ENCODE results near the gene MROH8. TPM values are rescaled to one million over a fixed set of nuclear protein-coding genes. Genes with fewer than 3 reads are reported as not detected.

MROH8 gene
- 0.61 to 1.3 TPM (median 0.74 TPM) in 5 replicates for total RNA-seq (2022; extraction: Qiagen RNA extraction; ENCODE audit: low read depth)

DNA sequence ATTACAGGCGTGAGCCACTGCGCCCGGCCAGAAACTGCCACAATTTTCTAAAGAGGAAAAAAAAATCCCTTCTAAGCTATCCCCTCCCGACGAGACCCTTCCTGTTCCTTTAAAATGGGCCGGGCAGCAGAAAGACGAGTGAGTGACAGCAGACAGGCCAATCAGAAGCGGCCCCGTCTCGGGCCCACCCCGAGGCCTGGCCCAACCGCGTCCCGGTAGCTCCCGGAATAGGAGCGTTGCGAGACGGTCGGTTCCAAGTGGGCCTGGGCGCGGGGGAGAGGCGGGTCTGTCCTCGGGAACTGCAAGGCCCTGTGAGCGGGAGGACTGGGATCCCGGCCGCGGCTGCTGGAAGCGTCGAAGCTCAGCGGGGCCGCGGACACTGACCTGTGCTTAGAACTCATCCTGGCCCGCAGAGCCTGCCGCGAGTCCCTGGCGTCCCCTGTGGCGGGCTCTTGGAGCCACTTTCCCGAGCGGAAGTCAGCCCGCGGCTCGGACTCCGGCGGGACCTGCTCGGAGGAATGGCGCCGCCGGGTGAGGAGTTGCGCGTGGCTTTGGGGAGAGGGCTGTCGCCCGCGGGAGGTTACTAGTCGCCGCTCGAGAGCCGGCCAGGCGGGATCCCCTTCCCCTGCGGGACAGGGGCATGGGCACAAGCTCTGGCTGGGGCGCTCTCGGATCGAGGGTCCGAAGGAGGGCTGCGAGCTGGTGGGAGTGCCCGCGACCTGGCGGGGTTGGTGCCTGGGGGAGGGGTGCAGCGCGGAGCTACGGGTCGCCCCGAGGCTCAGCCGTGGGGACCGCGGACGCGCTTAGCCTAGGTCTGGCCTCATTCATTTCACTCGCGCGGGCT is at the start of gene MROH8, which contains the start of gene RPN2:
Gene MROH8 (minus strand): TSS at position 710 of the 844 bp plus-strand sequence.
Gene RPN2 (plus strand): TSS at position 492 of the 844 bp plus-strand sequence. CDS start 27 bp downstream, at position 519.

DNA sequence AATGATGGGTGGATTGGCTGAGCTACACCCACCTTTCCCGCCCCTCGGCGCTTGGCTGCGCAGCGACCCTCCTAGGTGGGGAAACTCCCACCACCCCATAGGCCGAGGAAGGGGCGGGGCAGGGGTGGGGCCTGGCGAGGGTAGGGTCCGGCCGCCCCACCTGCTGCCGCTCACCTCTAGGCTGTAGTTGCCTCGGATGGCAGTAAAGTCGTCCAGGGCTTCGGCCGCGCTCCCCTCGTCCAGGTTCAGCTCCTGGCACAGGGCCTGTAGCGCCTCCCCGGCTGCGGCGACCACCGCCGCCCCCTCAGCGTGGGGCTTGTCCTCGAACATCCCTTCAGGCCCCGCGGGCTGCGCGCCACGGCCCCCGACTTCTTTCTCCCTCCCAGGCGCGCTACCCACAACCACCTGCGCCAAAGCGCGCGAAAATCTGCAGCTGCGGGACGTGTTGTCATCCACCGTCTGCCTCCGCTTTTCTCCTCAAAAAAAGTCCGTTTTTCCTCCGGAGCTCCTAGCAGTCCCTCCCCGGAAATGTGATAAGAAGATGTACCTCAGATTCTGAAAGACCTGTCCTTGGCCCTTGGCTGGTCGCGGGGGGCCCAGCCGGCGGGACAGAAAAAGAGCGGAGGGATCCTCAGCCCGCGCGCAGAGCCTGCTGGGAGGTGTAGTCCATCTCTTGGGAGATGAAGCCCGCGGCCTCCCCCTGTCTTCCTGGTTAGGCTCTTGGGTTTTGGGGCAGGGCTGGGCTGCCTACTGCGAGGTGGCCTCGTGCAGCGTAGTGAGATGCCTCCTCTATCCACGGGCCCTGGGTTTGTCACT is 83.5 kb downstream of the MROH8 start, which contains the start of gene RBL1:
Gene RBL1 (minus strand): TSS at position 399 of the 816 bp plus-strand sequence. CDS start 69 bp downstream, at position 330.

Other genes starting within 250 kb of the MROH8 start
- gene SAMHD1, start 227.8 kb downstream of the MROH8 start, total RNA-seq (2022; extraction: Qiagen RNA extraction; ENCODE audit: low read depth): 6.5 to 7.8 TPM (median 7.4 TPM) in 5 replicates
- 7.5 to 10.7 TPM (median 9.9 TPM) in 5 replicates for gene RBL1, start 83.6 kb downstream of the MROH8 start, total RNA-seq (2022; extraction: Qiagen RNA extraction; ENCODE audit: low read depth)
- gene RPN2, start 218 bp downstream of the MROH8 start, total RNA-seq (2022; extraction: Qiagen RNA extraction; ENCODE audit: low read depth): 258 to 274 TPM (median 261 TPM) in 5 replicates
- gene GHRH, start 82.3 kb upstream of the MROH8 start, total RNA-seq (2022; extraction: Qiagen RNA extraction; ENCODE audit: low read depth): not detected in 5 replicates
- 77.0 to 98.2 TPM (median 94.7 TPM) in 5 replicates for gene MANBAL, start 110.1 kb upstream of the MROH8 start, total RNA-seq (2022; extraction: Qiagen RNA extraction; ENCODE audit: low read depth)
- 101 to 173 TPM (median 163 TPM) in 5 replicates for gene SRC, start 166.6 kb upstream of the MROH8 start, total RNA-seq (2022; extraction: Qiagen RNA extraction; ENCODE audit: low read depth)